Measurements from ENCODE around the gene DNAAF3.

Gene DNAAF3

DNA sequence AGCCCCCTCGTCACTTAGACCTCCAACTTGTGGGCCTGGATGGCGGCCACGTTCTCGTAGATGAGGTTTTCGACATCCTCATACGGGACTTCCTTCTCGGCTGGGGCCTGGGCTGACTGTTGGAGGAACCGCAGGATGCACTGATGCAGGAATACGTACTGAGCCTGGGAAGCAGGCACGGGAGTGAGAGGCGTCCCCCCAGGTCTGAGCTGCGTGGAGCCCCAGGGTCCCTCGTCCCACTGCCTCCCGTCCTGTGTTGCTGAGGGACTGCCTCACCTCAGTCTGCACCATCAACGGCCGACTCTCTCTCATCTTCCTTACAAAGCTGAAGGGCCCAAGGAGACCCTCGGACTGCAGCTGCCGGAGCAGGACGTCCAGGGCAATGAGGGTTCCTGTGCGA is 15.3 kb upstream of the DNAAF3 start:
- Histone ChIP-seq H3K9me3 (ENCODE audit: control insufficient read depth, low read length) (no peaks in the 10 kb centered on the region), H4K8ac (ENCODE audit: low read length) (no peak overlapping the region), H2BK15ac (ENCODE audit: low read depth, poor library complexity, severe bottlenecking) (no peak overlapping the region), H3K4me1 (ENCODE audit: control insufficient read depth, insufficient read depth, low read depth, low read length) (peaks cover 16% of the 10 kb centered on the region), H3K79me1 (replicated peaks; ENCODE audit: low read length, poor library complexity, severe bottlenecking) (no peaks in the 10 kb centered on the region), H3K4me3 (ENCODE audit: insufficient read depth in 1 of 2, low read depth in 1 of 2, low read length in 2 of 2) (no peak overlapping the region), H2AFZ (ENCODE audit: low read depth, low read length) (no peak overlapping the region), H2BK120ac (ENCODE audit: low read depth, low read length) (no peak overlapping the region), H3K27ac (ENCODE audit: low read length, poor library complexity, severe bottlenecking) (no peak overlapping the region), H3K36me3 (ENCODE audit: control insufficient read depth in 1 of 2, insufficient read depth in 2 of 2, low read depth in 1 of 2, low read length in 2 of 2) (peaks cover 0 to 13% of the 10 kb centered on the region in 2 experiments), H3K4ac (ENCODE audit: low read depth in 1 of 2, low read length in 2 of 2) (no peak overlapping the region), H3K4me2 (ENCODE audit: low read length, poor library complexity, severe bottlenecking) (no peak overlapping the region), H3K9ac (ENCODE audit: low read length) (no peak overlapping the region), H2BK5ac (ENCODE audit: low read depth, low read length, poor library complexity, severe bottlenecking) (no peak overlapping the region), H2AK5ac (ENCODE audit: low read length, severe bottlenecking) (no peak overlapping the region), H3K18ac (ENCODE audit: low read depth in 1 of 2, low read length in 2 of 2) (no peak overlapping the region), H2BK12ac (ENCODE audit: low read length in 2 of 2) (no peak overlapping the region), H3K14ac (ENCODE audit: low read length in 2 of 2) (no peak overlapping the region), H3K23ac (ENCODE audit: low read length in 2 of 2) (no peak overlapping the region), H4K91ac (ENCODE audit: low read length) (no peak overlapping the region), H3K27me3 (ENCODE audit: control insufficient read depth in 1 of 2, insufficient read depth in 1 of 2, low read length in 2 of 2) (peaks cover 6 to 71% of the 10 kb centered on the region in 2 experiments)
- WGBS: 79% methylated on average over 20 of the region's 20 CpGs
- DNase-seq: no peak

DNA sequence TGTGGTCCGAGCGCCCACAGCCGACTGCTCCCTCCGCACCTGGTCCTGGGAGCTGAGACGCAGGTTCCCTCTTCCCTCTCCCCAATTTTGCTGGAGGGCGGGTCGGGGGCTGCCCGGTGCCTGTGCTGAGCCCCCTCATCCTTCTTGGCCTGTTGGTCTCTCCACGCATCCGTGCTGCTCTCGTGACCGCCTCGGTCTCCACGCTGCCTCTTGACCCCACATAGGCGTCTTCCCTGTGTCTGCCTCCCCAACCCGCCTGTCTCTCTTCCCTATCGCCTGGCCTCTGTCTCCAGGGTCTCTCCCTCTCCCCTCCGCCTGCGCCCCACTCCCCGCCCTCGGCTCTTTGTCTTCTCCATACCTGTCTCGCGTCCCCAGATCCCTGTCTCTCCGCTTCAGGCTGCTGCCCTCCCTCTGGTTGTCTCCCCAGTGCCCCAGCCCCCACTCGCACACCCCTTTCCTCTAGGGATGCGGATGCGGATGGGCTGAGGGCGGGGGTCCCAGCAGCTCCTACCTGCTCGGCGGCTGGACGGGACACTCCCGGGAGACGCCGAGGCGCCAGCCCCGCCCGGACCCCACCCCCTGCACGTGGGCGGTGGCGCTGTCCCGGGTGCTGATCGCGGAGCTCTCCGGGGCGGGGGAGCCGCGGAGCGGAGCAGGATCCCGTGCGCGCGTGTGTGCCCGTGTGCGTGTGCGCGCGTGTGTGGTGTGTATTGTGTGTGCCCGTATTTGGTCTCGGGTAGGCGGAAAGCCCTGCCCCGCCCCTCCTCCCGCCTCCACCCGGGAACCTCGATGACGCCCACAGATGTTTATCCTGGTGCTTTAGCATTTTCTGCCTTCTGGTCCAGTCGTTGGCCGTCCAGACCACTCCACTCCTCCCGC is 13.4 kb upstream of the DNAAF3 start, which contains the start of gene SYT5:
SYT5 (minus strand) TSS at position 684 of the 879 bp plus-strand sequence. CDS start 1,248 bp downstream, outside the sequence.
- H3K27ac ChIP-seq (ENCODE audit: low read length, poor library complexity, severe bottlenecking): no peak within 1 kb of the TSS
- no peak within 1 kb of the TSS for H2BK120ac ChIP-seq (ENCODE audit: low read depth, low read length)
- H2AFZ ChIP-seq (ENCODE audit: low read depth, low read length): peak within 1 kb of the TSS; percentile 68
- no peak within 1 kb of the TSS for H4K8ac ChIP-seq (ENCODE audit: low read length)
- 9% methylated on average over 35 of the region's 68 CpGs for WGBS
- H3K9me3 ChIP-seq (ENCODE audit: control insufficient read depth, low read length): no peaks in the 10 kb centered on the region
- no peak for DNase-seq
- peak within 1 kb of the TSS in 1 of 2 experiments; percentile 49 for H3K18ac ChIP-seq (ENCODE audit: low read depth in 1 of 2, low read length in 2 of 2)
- no peak within 1 kb of the TSS for H2BK15ac ChIP-seq (ENCODE audit: low read depth, poor library complexity, severe bottlenecking)
- H3K79me1 ChIP-seq (replicated peaks; ENCODE audit: low read length, poor library complexity, severe bottlenecking): no peaks in the 10 kb centered on the region
- no peak within 1 kb of the TSS for H3K4ac ChIP-seq (ENCODE audit: low read depth in 1 of 2, low read length in 2 of 2)
- H3K14ac ChIP-seq (ENCODE audit: low read length in 2 of 2): no peak within 1 kb of the TSS
- H3K4me3 ChIP-seq (ENCODE audit: insufficient read depth in 1 of 2, low read depth in 1 of 2, low read length in 2 of 2): peak within 1 kb of the TSS; percentile 41 to 68
- peaks cover 16% of the 10 kb centered on the region for H3K4me1 ChIP-seq (ENCODE audit: control insufficient read depth, insufficient read depth, low read depth, low read length)
- no peak within 1 kb of the TSS for H2BK12ac ChIP-seq (ENCODE audit: low read length in 2 of 2)
- peak within 1 kb of the TSS; percentile 60 for H3K9ac ChIP-seq (ENCODE audit: low read length)
- peaks cover 0 to 14% of the 10 kb centered on the region in 2 experiments for H3K36me3 ChIP-seq (ENCODE audit: control insufficient read depth in 1 of 2, insufficient read depth in 2 of 2, low read depth in 1 of 2, low read length in 2 of 2)
- no peak within 1 kb of the TSS for H3K23ac ChIP-seq (ENCODE audit: low read length in 2 of 2)
- peaks cover 6 to 78% of the 10 kb centered on the region in 2 experiments for H3K27me3 ChIP-seq (ENCODE audit: control insufficient read depth in 1 of 2, insufficient read depth in 1 of 2, low read length in 2 of 2)
- peak within 1 kb of the TSS; percentile 81 for H3K4me2 ChIP-seq (ENCODE audit: low read length, poor library complexity, severe bottlenecking)
- H4K91ac ChIP-seq (ENCODE audit: low read length): no peak within 1 kb of the TSS
- H2AK5ac ChIP-seq (ENCODE audit: low read length, severe bottlenecking): no peak within 1 kb of the TSS
- H2BK5ac ChIP-seq (ENCODE audit: low read depth, low read length, poor library complexity, severe bottlenecking): no peak within 1 kb of the TSS

GRCh38 chr19:55178781-55179599 is 12.6 kb upstream of the DNAAF3 start:
- H3K4me2 ChIP-seq (ENCODE audit: low read length, poor library complexity, severe bottlenecking): peak overlapping the region; percentile 81
- H3K9me3 ChIP-seq (ENCODE audit: control insufficient read depth, low read length): no peaks in the 10 kb centered on the region
- H3K9ac ChIP-seq (ENCODE audit: low read length): peak overlapping the region; percentile 60
- H3K4me1 ChIP-seq (ENCODE audit: control insufficient read depth, insufficient read depth, low read depth, low read length): peaks cover 16% of the 10 kb centered on the region
- H4K8ac ChIP-seq (ENCODE audit: low read length): no peak overlapping the region
- no peak overlapping the region for H3K14ac ChIP-seq (ENCODE audit: low read length in 2 of 2)
- H3K27ac ChIP-seq (ENCODE audit: low read length, poor library complexity, severe bottlenecking): no peak overlapping the region
- no peaks in the 10 kb centered on the region for H3K79me1 ChIP-seq (replicated peaks; ENCODE audit: low read length, poor library complexity, severe bottlenecking)
- peak; percentile 91 for DNase-seq
- H3K18ac ChIP-seq (ENCODE audit: low read depth in 1 of 2, low read length in 2 of 2): peak overlapping the region in 1 of 2 experiments; percentile 49
- H2BK15ac ChIP-seq (ENCODE audit: low read depth, poor library complexity, severe bottlenecking): no peak overlapping the region
- no peak overlapping the region for H2BK12ac ChIP-seq (ENCODE audit: low read length in 2 of 2)
- no peak overlapping the region for H3K23ac ChIP-seq (ENCODE audit: low read length in 2 of 2)
- H2AK5ac ChIP-seq (ENCODE audit: low read length, severe bottlenecking): no peak overlapping the region
- no peak overlapping the region for H2BK5ac ChIP-seq (ENCODE audit: low read depth, low read length, poor library complexity, severe bottlenecking)
- peak overlapping the region; percentile 68 for H2AFZ ChIP-seq (ENCODE audit: low read depth, low read length)
- 6% methylated on average over 56 of the region's 61 CpGs for WGBS
- H4K91ac ChIP-seq (ENCODE audit: low read length): no peak overlapping the region
- H3K4me3 ChIP-seq (ENCODE audit: insufficient read depth in 1 of 2, low read depth in 1 of 2, low read length in 2 of 2): peak overlapping the region; percentile 41 to 68
- peaks cover 6 to 86% of the 10 kb centered on the region in 2 experiments for H3K27me3 ChIP-seq (ENCODE audit: control insufficient read depth in 1 of 2, insufficient read depth in 1 of 2, low read length in 2 of 2)
- no peak overlapping the region for H3K4ac ChIP-seq (ENCODE audit: low read depth in 1 of 2, low read length in 2 of 2)
- H2BK120ac ChIP-seq (ENCODE audit: low read depth, low read length): no peak overlapping the region
- peaks cover 0 to 14% of the 10 kb centered on the region in 2 experiments for H3K36me3 ChIP-seq (ENCODE audit: control insufficient read depth in 1 of 2, insufficient read depth in 2 of 2, low read depth in 1 of 2, low read length in 2 of 2)

- H3K4me3 ChIP-seq (ENCODE audit: insufficient read depth in 1 of 2, low read depth in 1 of 2, low read length in 2 of 2): no peak overlapping the region
- peaks cover 28% of the 10 kb centered on the region for H3K4me1 ChIP-seq (ENCODE audit: control insufficient read depth, insufficient read depth, low read depth, low read length)
- no peak overlapping the region for H4K91ac ChIP-seq (ENCODE audit: low read length)
- WGBS: 47% methylated on average over 2 of the region's 2 CpGs
- no peak overlapping the region for H2BK12ac ChIP-seq (ENCODE audit: low read length in 2 of 2)
- H2AFZ ChIP-seq (ENCODE audit: low read depth, low read length): no peak overlapping the region
- H3K27me3 ChIP-seq (ENCODE audit: control insufficient read depth in 1 of 2, insufficient read depth in 1 of 2, low read length in 2 of 2): peaks cover 8 to 92% of the 10 kb centered on the region in 2 experiments
- H2BK120ac ChIP-seq (ENCODE audit: low read depth, low read length): no peak overlapping the region
- no peak for DNase-seq
- no peak overlapping the region for H3K27ac ChIP-seq (ENCODE audit: low read length, poor library complexity, severe bottlenecking)
- no peak overlapping the region for H2BK5ac ChIP-seq (ENCODE audit: low read depth, low read length, poor library complexity, severe bottlenecking)
- H3K23ac ChIP-seq (ENCODE audit: low read length in 2 of 2): no peak overlapping the region
- no peak overlapping the region for H3K9ac ChIP-seq (ENCODE audit: low read length)
- no peaks in the 10 kb centered on the region for H3K9me3 ChIP-seq (ENCODE audit: control insufficient read depth, low read length)
- H3K79me1 ChIP-seq (replicated peaks; ENCODE audit: low read length, poor library complexity, severe bottlenecking): no peaks in the 10 kb centered on the region
- no peak overlapping the region for H3K4me2 ChIP-seq (ENCODE audit: low read length, poor library complexity, severe bottlenecking)
- no peak overlapping the region for H3K4ac ChIP-seq (ENCODE audit: low read depth in 1 of 2, low read length in 2 of 2)
- H3K18ac ChIP-seq (ENCODE audit: low read depth in 1 of 2, low read length in 2 of 2): no peak overlapping the region
- H2BK15ac ChIP-seq (ENCODE audit: low read depth, poor library complexity, severe bottlenecking): no peak overlapping the region
- no peak overlapping the region for H3K14ac ChIP-seq (ENCODE audit: low read length in 2 of 2)
- H4K8ac ChIP-seq (ENCODE audit: low read length): no peak overlapping the region
- H2AK5ac ChIP-seq (ENCODE audit: low read length, severe bottlenecking): no peak overlapping the region
- peaks cover 0 to 14% of the 10 kb centered on the region in 2 experiments for H3K36me3 ChIP-seq (ENCODE audit: control insufficient read depth in 1 of 2, insufficient read depth in 2 of 2, low read depth in 1 of 2, low read length in 2 of 2)
Observed at GRCh38 chr19:55176076-55176475, 9.7 kb upstream of the DNAAF3 start.

Measured in mesenchymal stem cell (in vitro differentiated cells and primary cell).